ENCODE data around the gene LRMDA. TPM values are rescaled to one million over a fixed set of nuclear protein-coding genes. Genes with fewer than 3 reads are reported as not detected.
A peak's percentile ranks its signal among the peaks of the same experiment; 100 is the strongest.

Gene LRMDA
- 10 to 100 TPM; 14.4 to 18.0 TPM for total RNA-seq
- long read RNA-seq, donor 1, partial matches to known transcripts = 1 of 11 reads
- long read RNA-seq, donor 1, other reads (novel, unspliced or antisense) = 10 of 11 reads
- long read RNA-seq, donor 2, partial matches to known transcripts = 2 of 7 reads
- long read RNA-seq, donor 2, other reads (novel, unspliced or antisense) = 5 of 7 reads

- peak; percentile 86 for DNase-seq (ENCODE audit: low spot score)
- intact Hi-C loops (cut with DNase I) = no loop called here
Measured at GRCh38 chr10:75431180-75432111, at the start of gene LRMDA. Gene LRMDA (plus strand): TSS chr10:75431624.

GRCh38 chr10:75386128-75386527, 45.3 kb upstream of the LRMDA start:
- DNase-seq (ENCODE audit: low spot score) = no peak
- intact Hi-C loops (cut with DNase I) = no loop called here

- no peak for DNase-seq (ENCODE audit: low spot score)
- intact Hi-C loops (cut with DNase I) = no loop called here
Measured at GRCh38 chr10:75388082-75388481, 43.3 kb upstream of the LRMDA start.

- DNase-seq (ENCODE audit: low spot score) = no peak
- intact Hi-C loops (cut with DNase I) = no loop called here
Measured at GRCh38 chr10:75390178-75390577, 41.2 kb upstream of the LRMDA start.

- DNase-seq (ENCODE audit: low spot score) = no peak
- intact Hi-C loops (cut with DNase I) = no loop called here
Measured at GRCh38 chr10:75392271-75392670, 39.2 kb upstream of the LRMDA start.

GRCh38 chr10:75392744-75393143, 38.7 kb upstream of the LRMDA start:
- intact Hi-C loops (cut with DNase I) = no loop called here
- no peak for DNase-seq (ENCODE audit: low spot score)

- DNase-seq (ENCODE audit: low spot score) = no peak
- intact Hi-C loops (cut with DNase I) = no loop called here
Measured at GRCh38 chr10:75394221-75394620, 37.2 kb upstream of the LRMDA start.

- intact Hi-C loops (cut with DNase I) = loop anchor here (5.0 kb wide), 2 partner anchors 1152 to 1527 kb away; no protein-coding TSS in a partner anchor
- DNase-seq (ENCODE audit: low spot score) = peak; percentile 86
Measured at GRCh38 chr10:75395066-75395931, 36.1 kb upstream of the LRMDA start.

GRCh38 chr10:75395932-75396630, 35.3 kb upstream of the LRMDA start:
- intact Hi-C loops (cut with DNase I) = loop anchor here (5.0 kb wide), 2 partner anchors 1151 to 1526 kb away; no protein-coding TSS in a partner anchor
- DNase-seq (ENCODE audit: low spot score) = no peak

GRCh38 chr10:75396631-75397495, 34.6 kb upstream of the LRMDA start:
- intact Hi-C loops (cut with DNase I) = loop anchor here (5.0 kb wide), 2 partner anchors 1150 to 1525 kb away; no protein-coding TSS in a partner anchor
- DNase-seq (ENCODE audit: low spot score) = no peak

- intact Hi-C loops (cut with DNase I) = loop anchor here (5.0 kb wide), 2 partner anchors 1150 to 1525 kb away; no protein-coding TSS in a partner anchor
- no peak for DNase-seq (ENCODE audit: low spot score)
Measured at GRCh38 chr10:75397496-75398199, 33.8 kb upstream of the LRMDA start.

- intact Hi-C loops (cut with DNase I) = loop anchor here (5.0 kb wide), 2 partner anchors 1149 to 1524 kb away; no protein-coding TSS in a partner anchor
- no peak for DNase-seq (ENCODE audit: low spot score)
Measured at GRCh38 chr10:75398200-75398691, 33.2 kb upstream of the LRMDA start.

- DNase-seq (ENCODE audit: low spot score) = no peak
- intact Hi-C loops (cut with DNase I) = loop anchor here (5.0 kb wide), 2 partner anchors 1148 to 1523 kb away; no protein-coding TSS in a partner anchor
Measured at GRCh38 chr10:75398692-75399460, 32.5 kb upstream of the LRMDA start.

- peak; percentile 95 for DNase-seq (ENCODE audit: low spot score)
- intact Hi-C loops (cut with DNase I) = loop anchor here (2.0 to 10.0 kb wide), 8 partner anchors 255 to 1523 kb away; no protein-coding TSS in a partner anchor
Measured at GRCh38 chr10:75399461-75400162, 31.8 kb upstream of the LRMDA start.

- peak; percentile 88 for DNase-seq (ENCODE audit: low spot score)
- intact Hi-C loops (cut with DNase I) = loop anchor here (2.0 to 10.0 kb wide), 6 partner anchors 255 to 905 kb away; no protein-coding TSS in a partner anchor
Measured at GRCh38 chr10:75400163-75400770, 31.2 kb upstream of the LRMDA start.

Data from posterior vena cava (tissue), 2 donors.